GM19239 (cell line): ENCODE results near the gene INPP5J.
"Not testable (repeated sequence)": the region's sequence is repeated elsewhere in the genome, so short reads cannot be mapped to it uniquely, and the experiment has no call there.

Experiments used
- DNase-seq: peaks from one replicate; pipeline ENCODE4 v3.0.0; 2011; ENCODE audit warnings: low spot score; ENCODE audit not compliant: insufficient read length
- FAIRE-seq: peaks from 2 replicates; lab custom pipeline; 2011; peaks lifted over from hg19 to GRCh38; lab: Jason Lieb, UNC

Gene INPP5J

GRCh38 chr22:31085928-31086327, 36.8 kb upstream of the INPP5J start:
- FAIRE-seq (no peak), DNase-seq (no peak)

- DNase-seq (peak; percentile 1), FAIRE-seq (no peak)
Observed at GRCh38 chr22:31086703-31087330, 35.9 kb upstream of the INPP5J start.

GRCh38 chr22:31087744-31088215, 35.0 kb upstream of the INPP5J start:
- DNase-seq = no peak
- no peak for FAIRE-seq

GRCh38 chr22:31088233-31088986, 34.4 kb upstream of the INPP5J start:
- FAIRE-seq = no peak

GRCh38 chr22:31089160-31090100, 33.3 kb upstream of the INPP5J start:
- DNase-seq (peak; percentile 79), FAIRE-seq (peak; percentile 42)

More at GRCh38 chr22:31088233-31088986, 34.4 kb upstream of the INPP5J start:
- DNase-seq = peak; percentile 3

GRCh38 chr22:31090217-31091085, 32.3 kb upstream of the INPP5J start:
- FAIRE-seq = no peak

GRCh38 chr22:31091106-31091975, 31.4 kb upstream of the INPP5J start:
- DNase-seq (peak; percentile 3), FAIRE-seq (no peak)

More at GRCh38 chr22:31090217-31091085, 32.3 kb upstream of the INPP5J start:
- peak; percentile 10 for DNase-seq

- FAIRE-seq = no peak
- no peak for DNase-seq
Observed at GRCh38 chr22:31092161-31092560, 30.6 kb upstream of the INPP5J start.

- peak; percentile 6 for DNase-seq
- FAIRE-seq = no peak
Observed at GRCh38 chr22:31093086-31093850, 29.5 kb upstream of the INPP5J start.

GRCh38 chr22:31094021-31094551, 28.7 kb upstream of the INPP5J start:
- peak; percentile 1 for DNase-seq
- FAIRE-seq = no peak

GRCh38 chr22:31094741-31095140, 28.0 kb upstream of the INPP5J start:
- no peak for DNase-seq
- no peak for FAIRE-seq

GRCh38 chr22:31095637-31096249, 27.0 kb upstream of the INPP5J start:
- FAIRE-seq (no peak), DNase-seq (no peak)

GRCh38 chr22:31096657-31097279, 26.0 kb upstream of the INPP5J start:
- no peak for FAIRE-seq
- DNase-seq = no peak

GRCh38 chr22:31097539-31097938, 25.2 kb upstream of the INPP5J start:
- FAIRE-seq, DNase-seq: not testable (repeated sequence)

GRCh38 chr22:31097941-31098631, 24.7 kb upstream of the INPP5J start:
- no peak for DNase-seq
- FAIRE-seq = no peak

- DNase-seq (no peak), FAIRE-seq (no peak)
Observed at GRCh38 chr22:31098632-31099110, 24.1 kb upstream of the INPP5J start.
